Measurements from ENCODE around the gene CERS6. TPM values are rescaled to one million over a fixed set of nuclear protein-coding genes. Genes with fewer than 3 reads are reported as not detected.

The CERS6 gene
- total and polyA plus RNA-seq, 3 donors from 2014 or later = 24.7 to 71.0 (median 59.4) TPM

DNA sequence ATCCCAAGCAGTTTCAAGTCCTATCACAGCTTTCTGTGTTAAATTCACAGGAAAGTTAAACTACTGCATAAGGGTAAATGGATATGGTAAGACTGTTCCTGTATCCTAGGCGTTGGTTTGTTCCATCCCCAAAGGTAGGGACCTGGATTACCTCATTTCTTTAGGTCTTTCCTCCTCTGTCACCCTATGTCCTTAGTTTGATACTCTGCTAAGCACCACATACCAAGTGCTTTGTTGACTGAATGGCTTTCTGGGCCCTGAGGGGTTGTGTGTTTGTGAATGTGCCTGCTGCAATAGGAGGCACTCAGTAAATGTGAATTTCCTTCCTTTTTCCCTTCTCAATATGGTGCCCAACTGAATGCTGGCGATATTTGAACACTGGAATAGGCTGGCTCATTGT lies 354.2 kb downstream of the CERS6 start:
- no peaks in the 10 kb centered on the region for H3K27me3 ChIP-seq
- 80 to 89% methylated on average over 2 of the region's 2 CpGs for WGBS, 2 donors
- H3K27ac ChIP-seq = peak overlapping the region; percentile 15 to 33
- no peak overlapping the region for H3K4me3 ChIP-seq
- no peaks in the 10 kb centered on the region for H3K9me3 ChIP-seq
- no peak for DNase-seq
- intact Hi-C loops (cut with DNase I; ENCODE audit: low total_unique reads) = no loop called here
- no peak for TF ChIP-seq POLR2A (IDR thresholded peaks at IDR 0.05)
- TF ChIP-seq, protein P1, sequence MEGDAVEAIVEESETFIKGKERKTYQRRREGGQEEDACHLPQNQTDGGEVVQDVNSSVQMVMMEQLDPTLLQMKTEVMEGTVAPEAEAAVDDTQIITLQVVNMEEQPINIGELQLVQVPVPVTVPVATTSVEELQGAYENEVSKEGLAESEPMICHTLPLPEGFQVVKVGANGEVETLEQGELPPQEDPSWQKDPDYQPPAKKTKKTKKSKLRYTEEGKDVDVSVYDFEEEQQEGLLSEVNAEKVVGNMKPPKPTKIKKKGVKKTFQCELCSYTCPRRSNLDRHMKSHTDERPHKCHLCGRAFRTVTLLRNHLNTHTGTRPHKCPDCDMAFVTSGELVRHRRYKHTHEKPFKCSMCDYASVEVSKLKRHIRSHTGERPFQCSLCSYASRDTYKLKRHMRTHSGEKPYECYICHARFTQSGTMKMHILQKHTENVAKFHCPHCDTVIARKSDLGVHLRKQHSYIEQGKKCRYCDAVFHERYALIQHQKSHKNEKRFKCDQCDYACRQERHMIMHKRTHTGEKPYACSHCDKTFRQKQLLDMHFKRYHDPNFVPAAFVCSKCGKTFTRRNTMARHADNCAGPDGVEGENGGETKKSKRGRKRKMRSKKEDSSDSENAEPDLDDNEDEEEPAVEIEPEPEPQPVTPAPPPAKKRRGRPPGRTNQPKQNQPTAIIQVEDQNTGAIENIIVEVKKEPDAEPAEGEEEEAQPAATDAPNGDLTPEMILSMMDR (IDR thresholded peaks at IDR 0.05) = no peak
- H3K4me1 ChIP-seq = peaks cover 50% of the 10 kb centered on the region
- H3K36me3 ChIP-seq (ENCODE audit: low read depth, missing control alignments) = no peaks in the 10 kb centered on the region

DNA sequence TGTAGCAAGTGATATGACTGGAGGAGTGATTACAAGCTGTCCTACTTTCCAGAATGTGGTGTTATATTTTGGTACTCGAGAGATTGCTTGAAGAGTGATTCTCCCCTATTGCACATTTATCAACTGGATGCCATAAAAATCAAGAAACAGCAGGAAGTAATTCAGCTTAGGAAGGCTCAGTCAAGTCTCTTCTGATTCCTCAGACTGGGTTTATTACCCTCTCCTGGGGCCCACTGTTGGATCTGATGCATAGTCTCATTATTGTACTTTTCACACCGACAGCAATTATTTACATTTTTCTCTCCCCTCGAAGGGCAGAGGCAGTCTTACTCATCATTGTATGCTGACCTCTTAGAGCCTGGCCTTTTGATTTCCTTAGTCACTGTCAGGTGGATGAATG lies 355.6 kb downstream of the CERS6 start:
- intact Hi-C loops (cut with DNase I; ENCODE audit: low total_unique reads) = no loop called here
- H3K4me3 ChIP-seq = no peak overlapping the region
- H3K4me1 ChIP-seq = peaks cover 63% of the 10 kb centered on the region
- peak overlapping the region in 1 of 2 donors; percentile 26 for H3K27ac ChIP-seq
- H3K27me3 ChIP-seq = no peaks in the 10 kb centered on the region
- 47 to 48% methylated on average over 3 of the region's 3 CpGs for WGBS, 2 donors
- H3K9me3 ChIP-seq = no peaks in the 10 kb centered on the region
- TF ChIP-seq POLR2A (IDR thresholded peaks at IDR 0.05) = no peak
- TF ChIP-seq, protein P1 (IDR thresholded peaks at IDR 0.05) = no peak
- no peak for DNase-seq
- no peaks in the 10 kb centered on the region for H3K36me3 ChIP-seq (ENCODE audit: low read depth, missing control alignments)

DNA sequence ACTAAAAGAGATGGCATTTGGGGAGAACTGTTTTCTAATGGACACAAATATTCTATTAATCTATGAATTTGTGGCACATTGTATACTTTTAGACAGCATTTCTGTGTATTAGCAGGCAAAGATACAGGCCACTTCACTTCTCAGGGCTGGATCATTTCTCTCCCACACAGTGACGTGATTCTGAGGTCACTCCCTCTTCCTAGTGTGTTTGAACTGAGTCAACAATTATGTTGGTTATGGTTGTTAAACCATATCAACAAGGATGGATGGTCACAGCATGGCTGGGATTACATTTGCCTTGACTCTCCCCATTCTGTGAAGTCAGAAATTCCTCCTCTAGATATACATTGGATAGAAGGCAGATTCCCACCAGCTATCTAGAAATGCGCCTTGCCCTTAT lies 358.0 kb downstream of the CERS6 start:
- no peak overlapping the region for H3K4me3 ChIP-seq
- TF ChIP-seq POLR2A (IDR thresholded peaks at IDR 0.05) = no peak
- TF ChIP-seq, protein P1 (IDR thresholded peaks at IDR 0.05) = no peak
- no peaks in the 10 kb centered on the region for H3K27me3 ChIP-seq
- peak overlapping the region; percentile 26 to 41 for H3K27ac ChIP-seq
- no peaks in the 10 kb centered on the region for H3K36me3 ChIP-seq (ENCODE audit: low read depth, missing control alignments)
- intact Hi-C loops (cut with DNase I; ENCODE audit: low total_unique reads) = no loop called here
- DNase-seq = no peak
- WGBS, 2 donors = 55 to 81% methylated on average over 2 of the region's 2 CpGs
- no peaks in the 10 kb centered on the region for H3K9me3 ChIP-seq
- peaks cover 70% of the 10 kb centered on the region for H3K4me1 ChIP-seq

DNA sequence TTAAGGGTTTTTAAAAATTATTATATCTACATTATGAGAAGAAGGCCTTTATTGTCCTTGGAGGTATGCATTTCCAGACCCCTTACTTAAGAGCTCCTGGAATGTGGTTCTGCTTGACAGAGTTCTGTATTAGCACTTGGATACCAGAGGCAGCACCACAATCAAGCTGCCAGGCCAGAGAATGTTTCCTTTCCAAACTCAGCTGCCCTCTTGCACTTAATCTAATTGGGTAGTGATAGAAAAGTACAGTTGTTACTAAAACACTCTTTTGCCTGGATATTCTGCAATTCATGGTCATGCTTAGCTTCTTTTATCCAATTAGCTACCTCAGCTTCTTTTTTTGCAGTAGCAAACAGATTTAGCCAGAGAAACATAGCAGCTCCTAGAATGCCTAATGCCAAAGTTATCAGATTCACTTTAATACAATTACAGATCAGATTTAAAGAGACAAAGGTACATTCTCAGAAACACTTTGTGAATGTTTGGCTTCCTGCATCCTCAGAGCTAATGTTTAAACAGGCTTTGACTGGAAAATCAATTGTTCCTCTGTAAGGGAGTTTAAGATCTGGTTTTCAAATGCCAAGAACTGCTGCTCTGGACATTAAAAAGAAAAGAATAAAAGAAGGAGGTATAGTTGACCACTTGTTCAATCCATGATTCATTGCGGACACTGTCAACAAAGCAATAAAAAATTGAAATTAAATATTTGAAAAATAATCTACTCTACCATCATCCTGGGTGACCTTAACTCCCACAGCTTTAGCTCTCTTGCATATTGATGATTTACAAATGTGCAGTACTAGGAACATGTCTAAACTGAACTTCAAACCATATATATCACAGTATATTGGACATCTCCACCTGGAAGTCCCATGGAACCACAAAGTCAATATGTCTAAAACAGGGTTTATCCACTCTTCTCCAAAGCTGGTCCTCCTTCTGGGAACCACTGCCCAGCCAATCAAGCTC lies 359.2 kb downstream of the CERS6 start:
- WGBS, 2 donors = 78 to 81% methylated on average over 1 of the region's 1 CpG
- intact Hi-C loops (cut with DNase I; ENCODE audit: low total_unique reads) = no loop called here

More for the DNA sequence above, 359.2 kb downstream of the CERS6 start:
- Histone ChIP-seq H3K36me3 (ENCODE audit: low read depth, missing control alignments) (no peaks in the 10 kb centered on the region), H3K9me3 (no peaks in the 10 kb centered on the region), H3K27ac (peak overlapping the region in 1 of 2 donors; percentile 47), H3K4me1 (peaks cover 68% of the 10 kb centered on the region), H3K27me3 (no peaks in the 10 kb centered on the region), H3K4me3 (no peak overlapping the region)
- peak; percentile 53 for DNase-seq
- TF ChIP-seq POLR2A (IDR thresholded peaks at IDR 0.05) = no peak
- TF ChIP-seq, protein P1 (IDR thresholded peaks at IDR 0.05) = no peak

All from testis (tissue), 3 donors.